Activated naive CD8-positive, alpha-beta T cell treated with anti-CD3 and anti-CD28 coated beads, Interleukin-2, amount 50 U/mL, for 16 hours (primary cell): ENCODE results near the gene VARS2.
A peak's percentile ranks its signal among the peaks of the same experiment; 100 is the strongest.
"Not testable (repeated sequence)": the region's sequence is repeated elsewhere in the genome, so short reads cannot be mapped to it uniquely, and the experiment has no call there.

Experiments used
- DNase-seq: peaks from one replicate; pipeline ENCODE4 v3.0.0-alpha.2; 2020; ENCODE audit warnings: low read depth, low spot score

Gene VARS2

DNA sequence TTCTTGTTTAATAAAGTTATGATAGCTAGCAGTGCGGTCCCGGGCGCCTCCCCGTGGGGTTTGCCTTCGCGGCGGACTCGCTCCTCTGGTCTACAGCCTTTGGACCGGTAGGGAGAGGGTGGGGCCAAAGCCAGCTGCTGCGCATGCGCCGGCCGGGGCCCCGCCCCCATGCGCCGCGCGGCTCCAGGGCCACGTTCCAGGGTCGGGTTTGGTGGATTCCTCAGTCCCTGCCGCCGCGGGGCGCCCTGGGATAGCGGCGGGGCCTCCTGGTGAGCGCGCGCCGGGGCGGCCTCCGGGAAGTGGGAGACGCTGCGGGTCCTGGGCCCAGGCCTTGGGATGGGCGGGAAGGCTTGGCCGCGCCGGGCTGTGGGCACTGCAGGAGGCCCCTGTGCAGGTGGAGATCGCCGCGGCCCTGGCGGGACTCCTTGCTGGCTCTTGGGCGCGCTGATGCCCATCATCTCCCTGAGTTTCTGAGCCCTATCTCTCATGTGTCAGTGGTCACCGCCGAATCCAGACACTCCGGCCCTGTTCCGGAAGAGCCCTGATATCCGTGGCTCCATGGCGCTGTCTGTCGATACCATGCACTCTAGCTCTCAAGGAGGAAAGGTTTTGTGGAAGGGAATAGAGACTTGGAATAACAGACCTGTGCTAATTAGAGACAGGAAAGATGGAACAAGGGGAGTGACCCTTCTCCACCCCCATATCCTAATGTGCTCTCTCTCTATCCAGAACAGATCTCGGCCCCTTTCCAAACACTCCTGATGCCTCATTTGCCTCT, at the start of gene VARS2:
TSS of gene VARS2 (plus strand) at position 163 of the 778 bp plus-strand sequence. CDS start at position 762, 599 bp downstream.
- DNase-seq: peak; percentile 60

DNA sequence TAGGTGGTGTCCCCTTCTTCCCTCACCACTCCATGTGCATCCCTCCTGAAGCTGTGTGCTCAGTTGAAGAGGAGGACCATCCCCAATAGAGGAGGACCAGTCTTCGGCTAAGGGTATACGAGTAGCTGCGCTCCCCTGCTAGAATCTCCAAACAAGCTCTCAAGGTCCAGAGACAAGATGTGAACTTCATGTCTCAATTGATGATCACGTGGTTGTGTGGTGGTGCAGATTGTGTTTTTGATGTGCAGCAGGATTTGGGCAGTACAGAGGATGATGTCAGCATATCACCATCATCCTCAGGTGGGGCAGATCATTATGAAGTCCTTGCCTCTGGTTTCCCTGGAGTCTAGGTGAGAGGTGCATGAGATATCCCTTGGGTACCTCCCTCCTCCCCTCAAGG, 49.7 kb upstream of the VARS2 start:
- DNase-seq: no peak

DNA sequence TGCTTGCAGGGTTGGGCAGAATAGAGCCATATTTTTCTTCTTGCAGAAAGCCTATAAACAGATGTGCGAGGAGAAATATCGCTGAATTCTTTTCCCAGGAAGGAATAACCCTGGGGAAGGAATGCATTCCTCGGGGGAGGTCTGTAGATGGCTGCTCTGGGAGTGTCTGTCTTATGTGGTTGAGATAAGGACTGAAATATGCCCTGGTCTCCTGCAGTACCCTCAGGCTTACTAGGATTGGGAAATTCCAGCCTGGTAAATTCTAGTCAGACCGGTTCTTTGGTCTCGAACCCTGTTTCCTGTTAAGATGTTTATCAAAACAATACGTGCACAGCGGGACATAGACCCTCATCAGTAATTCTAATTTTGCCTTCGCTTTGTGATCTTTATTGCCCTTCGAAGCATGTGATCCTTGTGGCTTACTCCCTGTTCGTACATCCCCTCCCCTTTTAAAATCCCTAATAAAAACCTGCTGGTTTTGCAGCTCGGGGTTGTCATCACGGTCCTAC, 44.7 kb upstream of the VARS2 start:
- not testable (repeated sequence) for DNase-seq

DNA sequence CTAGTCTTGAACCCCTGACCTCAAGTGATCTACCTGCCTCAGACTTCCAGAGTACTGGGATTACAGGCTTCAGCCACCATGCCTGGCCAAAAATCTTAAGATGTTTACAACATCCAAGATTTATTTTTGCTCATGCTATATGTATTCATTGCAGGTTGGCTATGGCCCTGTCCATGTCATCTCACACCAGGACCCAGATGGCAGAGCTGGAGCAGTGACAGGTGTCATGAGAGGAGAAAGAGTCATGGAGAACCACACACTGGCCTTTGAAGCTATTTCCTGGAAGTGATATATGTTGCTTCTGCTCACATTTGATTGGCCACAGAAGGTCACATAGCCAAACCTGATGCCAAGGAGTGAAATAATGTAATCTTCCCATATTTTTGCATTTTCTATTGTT, 43.5 kb upstream of the VARS2 start:
- DNase-seq: no peak

DNA sequence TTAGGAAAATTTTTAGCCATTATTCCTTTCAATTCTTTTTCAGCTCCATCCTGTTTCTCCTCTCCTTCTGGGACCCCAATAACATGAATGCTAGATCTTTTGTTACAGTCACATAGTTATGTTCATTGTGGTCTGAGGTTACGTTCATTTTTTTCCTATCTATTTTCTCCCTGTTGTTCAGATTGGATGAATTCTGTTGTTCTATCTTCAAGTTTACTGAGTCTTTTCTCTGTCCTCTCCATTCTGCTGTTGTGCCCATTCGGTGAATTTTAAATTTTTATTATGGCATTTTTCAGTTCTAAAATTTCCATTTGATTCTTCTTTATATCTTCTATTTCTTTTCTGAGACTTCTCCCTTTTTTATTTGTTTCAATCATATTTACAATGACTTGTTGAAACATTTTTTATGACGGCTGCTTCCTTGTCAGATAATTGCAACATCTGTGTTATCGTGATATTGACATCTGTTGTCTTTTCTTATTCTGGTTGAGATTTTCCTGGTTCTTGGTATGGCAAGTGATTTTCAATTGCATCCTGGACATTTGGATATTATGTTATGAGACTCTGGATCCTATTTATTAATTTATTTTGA, 42.4 kb upstream of the VARS2 start:
- no peak for DNase-seq

DNA sequence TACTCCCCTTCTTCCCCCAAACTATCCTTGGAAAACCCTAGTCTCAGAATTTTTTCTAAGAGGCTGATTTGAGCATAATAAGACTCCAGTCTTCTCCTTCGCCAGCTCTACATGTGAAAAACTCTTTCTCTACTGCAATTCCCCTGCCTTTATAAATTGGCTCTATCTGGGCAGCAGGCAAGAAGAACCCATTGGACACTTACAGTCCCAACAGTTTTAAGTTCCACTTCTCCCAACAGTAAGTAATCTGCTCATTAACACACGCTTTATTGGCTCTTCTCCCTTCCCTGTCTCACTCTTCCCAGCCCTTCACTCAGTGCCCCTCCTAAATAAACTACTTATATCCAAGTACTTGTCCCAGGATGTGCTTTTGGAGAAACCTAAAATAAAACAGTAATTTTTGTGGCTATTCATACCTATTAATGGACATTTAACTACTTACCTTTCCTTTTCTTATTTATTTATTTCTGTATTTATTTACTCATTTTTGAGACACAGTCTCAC, 40.8 kb upstream of the VARS2 start:
- no peak for DNase-seq

DNA sequence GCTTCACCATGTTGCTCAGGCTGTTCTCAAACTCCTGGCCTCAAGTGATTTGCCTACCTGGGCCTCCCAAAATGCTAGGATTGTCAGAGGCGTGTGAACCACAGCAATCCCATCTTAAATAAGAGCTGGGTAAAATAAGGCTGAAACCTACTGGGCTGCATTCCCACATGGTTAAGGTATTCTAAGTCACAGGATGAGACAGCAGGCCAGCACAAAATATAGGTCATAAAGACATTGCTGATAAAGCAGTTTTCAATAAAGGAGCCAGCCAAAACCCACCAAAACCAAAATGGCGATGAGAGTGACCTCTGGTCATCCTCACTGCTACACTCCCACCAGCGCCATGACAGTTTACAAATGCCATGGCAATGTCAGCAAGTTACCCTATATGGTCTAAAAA, 40.2 kb upstream of the VARS2 start:
- not testable (repeated sequence) for DNase-seq

DNA sequence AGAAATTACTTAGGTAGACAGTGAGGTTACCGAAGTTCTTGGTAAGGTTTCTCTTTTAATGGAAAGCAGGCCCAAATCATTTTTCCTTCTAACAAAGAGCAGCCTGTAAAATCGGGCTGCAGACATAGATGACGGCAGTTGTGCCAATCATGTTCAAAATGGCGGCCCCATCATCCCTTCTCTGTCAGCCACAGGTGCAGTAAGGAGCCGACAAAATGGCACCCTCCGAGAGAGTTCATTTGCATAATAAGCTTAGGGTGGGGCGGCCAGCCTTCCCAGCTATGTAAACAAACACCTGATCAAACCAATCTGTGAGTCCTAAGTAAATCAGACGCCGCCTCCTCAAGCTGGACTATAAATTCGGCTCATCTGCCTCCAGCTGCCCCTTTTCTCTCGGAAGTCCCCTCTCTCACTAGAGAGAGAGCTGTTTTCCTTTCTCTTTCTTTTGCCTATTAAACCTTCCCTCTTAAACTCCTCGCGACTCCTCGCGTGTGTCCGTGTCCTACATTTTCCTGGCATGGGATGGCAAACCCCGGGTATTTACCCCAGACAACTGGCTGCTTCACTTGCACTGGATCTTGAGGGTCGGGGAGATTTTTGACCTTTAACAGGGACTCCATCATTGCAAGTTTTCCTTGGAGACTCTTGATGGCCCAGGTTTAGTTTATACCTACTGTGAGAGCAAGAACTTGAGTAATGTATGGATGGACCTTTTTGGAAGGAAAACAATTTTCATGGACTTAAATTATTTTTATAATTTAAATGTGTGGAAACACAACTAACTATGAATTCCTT, 38.6 kb upstream of the VARS2 start:
- DNase-seq: no peak

DNA sequence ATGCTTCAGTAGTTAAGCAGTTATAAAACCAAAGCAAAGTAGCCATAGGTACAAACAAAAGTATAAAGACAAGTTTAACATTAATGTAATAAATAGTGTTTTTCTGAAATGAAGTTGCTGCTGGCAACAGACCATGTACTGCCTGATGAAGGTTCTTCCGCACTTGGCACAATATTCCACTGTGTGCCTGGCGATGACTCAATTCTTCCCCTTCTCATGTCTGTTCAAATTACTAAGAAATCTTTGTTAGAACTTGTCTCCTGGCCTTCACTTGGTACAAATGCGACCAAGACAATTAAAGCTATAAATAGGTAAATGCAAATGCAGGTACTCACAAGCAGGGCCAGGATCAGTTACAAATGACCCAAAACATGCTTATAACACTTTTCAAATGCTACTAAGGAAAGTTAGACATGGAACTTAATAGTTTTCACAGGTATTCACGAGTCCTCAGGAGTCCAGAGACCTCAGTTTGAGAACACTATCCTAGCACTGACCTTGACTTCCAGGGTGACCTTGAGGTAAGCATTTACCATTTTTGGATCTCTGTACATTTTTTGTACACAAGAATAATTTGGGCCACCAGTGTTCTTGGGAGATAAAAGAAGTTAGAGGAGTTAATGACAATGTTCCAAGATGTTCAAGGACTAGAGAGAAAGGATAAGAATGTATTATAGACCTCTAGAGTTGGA, 37.9 kb upstream of the VARS2 start:
- DNase-seq: no peak

DNA sequence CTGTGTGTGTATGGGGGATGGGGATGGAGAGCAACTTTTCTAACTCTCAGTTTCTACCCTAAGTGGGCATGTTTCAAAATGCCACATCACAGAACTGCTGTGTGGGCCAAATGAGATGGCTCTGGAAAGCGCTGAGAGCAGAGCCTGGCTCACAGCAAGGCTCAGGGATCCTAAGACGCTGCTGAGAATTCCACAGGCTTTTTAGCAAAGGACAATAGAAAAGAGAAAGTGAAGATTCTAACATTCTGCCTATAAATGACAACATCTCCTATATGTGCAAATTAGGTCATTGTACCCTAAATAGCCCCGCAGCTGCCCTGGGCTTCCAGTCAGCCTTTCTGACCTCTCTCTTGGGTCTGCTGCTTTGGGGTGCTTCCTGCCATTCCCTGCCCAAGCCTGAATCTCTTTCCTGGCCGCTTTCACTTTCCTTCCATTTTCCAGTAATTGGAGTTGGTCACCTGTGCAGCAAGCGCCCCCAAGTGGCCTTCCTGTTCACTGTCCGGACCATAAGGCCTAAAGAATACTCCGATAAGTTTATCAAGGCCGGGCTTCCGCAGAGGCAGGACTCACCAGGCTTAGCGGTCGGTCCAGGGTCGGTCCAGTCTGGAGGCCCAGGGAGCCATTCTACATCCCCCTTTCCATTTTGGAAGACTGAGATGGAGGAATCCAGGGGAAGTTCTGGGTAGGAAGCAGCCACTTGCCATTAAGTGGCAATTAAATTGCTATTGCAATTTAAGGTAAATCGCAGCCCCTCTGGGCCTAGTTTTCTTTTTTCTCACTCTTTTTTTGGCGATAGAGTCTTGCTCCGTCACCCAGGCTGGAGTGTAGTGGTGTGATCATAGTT, 36.4 kb upstream of the VARS2 start:
- DNase-seq: peak; percentile 38

DNA sequence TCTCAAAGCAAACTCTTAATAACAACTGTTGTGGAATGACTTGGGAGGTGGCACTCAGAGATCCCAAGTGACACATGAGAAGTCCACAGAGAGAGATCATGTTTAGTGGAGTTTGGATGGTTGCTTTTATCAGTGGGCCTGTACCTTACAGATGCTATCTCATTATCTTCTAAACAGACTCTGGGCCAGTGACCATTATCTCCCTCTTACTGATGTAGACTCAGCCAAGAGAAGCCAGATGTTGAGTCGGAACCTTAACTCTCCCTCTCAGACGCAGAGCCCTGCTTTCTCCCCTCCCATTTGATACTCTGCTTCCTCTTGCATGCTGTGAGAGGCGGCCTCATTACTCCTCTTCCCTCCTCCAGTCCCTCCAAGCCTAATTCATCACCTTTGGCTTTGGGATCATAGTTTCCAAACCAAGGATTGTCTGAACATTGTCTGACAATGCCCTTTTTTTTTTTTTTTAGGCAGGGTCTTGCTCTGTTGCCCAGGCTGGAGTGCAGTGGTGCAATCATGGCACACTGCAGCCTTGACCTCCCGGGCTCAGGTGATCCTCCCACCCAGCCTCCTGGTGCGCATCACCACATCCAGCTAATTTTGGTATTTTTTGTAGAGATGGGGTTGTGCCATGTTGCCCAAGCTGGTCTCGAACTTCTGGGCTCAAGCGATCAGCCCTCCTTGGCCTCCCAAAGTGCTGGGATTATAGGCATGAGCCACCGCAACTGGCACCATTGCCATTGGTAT, 34.2 kb upstream of the VARS2 start:
- DNase-seq: no peak

DNA sequence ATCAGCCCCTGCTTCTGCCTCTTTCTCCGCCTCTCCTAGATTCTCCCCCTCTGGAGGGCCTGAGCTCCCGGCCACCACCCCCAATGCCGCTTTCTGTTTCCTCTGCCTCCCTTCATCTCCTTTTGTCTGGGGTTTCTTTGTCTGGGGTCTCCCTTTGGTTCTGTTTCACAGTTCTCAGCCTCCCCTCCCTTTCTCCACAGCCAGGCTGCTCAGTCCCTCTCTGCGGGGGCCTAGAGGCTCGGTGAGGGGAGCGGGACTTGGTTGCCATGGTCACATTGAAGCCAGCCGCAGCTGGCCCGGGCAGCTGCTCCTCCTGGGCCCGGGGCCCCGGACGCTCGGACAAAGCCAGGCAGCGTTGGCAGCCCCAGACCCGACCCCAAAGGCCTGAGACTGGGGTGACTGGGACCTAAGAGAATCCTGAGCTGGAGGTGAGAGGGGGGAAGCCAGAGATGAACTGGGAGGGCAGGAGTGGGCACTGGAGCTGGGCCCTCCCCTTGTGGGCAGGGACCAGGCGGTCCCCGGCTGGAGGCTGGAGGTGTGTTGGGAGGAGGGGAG, 33.3 kb upstream of the VARS2 start:
- DNase-seq: no peak

DNA sequence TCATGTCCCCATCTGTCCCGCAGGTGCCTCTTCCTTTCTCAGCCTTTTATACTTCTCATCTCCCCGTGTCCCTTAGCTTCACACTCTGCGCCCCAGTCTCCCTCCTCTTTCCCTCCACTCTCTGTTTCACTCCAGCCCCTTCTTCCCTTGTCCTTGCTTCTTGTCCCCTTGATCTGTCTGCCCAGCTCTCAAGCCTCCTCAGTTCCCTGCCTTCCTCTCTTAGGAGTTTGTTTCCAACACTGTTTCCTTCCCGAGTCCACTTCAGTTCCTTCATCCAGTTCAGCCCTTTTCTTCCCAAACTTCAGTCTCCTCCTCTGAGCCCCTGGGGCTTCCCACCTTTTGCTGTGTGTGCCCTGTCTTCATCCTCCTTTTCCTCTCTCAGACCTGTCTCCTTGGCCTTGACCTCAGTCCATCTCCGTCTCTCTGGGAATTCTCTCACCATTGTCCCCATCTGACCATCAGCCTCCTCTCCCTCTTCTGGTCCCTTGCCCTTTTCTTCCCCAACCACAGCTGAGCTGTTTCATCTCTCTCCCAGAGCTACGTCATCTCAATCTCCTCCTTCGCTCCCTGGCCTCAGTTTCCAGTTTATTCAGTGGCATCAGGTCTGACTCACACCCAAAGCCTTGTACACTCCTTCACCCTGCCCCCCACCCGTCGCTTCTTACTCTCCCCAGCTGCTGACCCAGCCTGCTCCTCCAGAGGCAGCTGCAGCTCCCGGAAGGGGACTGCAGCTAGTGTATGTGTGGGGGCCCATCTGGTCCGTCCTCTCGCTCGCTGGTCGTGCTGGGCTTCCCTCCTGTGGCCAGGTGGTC, 32.4 kb upstream of the VARS2 start:
- DNase-seq: no peak

DNA sequence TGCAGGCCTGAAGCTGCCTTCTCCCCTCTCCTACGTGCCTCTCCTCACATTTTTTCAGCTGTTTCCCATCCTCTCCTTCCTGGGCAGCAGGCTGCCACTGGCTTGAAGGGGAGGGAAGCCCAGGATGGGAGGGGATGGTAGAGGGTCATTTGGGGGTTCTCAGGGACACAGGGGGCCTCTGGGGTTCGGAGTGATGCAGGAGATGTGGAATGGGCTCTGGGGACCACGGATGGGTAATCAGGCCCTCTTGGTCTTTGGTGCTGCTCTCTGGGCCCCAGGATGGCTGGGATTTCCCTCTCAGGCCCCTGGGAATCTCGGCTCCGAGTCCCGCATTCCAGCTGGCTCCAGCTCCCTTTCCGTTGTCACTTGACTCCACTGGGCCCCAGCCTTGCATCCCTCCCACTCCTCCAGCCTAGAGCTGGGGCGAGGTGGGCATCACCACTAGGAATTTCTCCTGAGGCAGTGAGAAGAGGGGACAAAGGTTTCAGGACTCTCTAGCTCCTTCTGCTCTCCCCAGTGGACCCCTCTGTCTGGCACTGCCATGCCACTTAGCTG, 31.8 kb upstream of the VARS2 start:
- DNase-seq: no peak

DNA sequence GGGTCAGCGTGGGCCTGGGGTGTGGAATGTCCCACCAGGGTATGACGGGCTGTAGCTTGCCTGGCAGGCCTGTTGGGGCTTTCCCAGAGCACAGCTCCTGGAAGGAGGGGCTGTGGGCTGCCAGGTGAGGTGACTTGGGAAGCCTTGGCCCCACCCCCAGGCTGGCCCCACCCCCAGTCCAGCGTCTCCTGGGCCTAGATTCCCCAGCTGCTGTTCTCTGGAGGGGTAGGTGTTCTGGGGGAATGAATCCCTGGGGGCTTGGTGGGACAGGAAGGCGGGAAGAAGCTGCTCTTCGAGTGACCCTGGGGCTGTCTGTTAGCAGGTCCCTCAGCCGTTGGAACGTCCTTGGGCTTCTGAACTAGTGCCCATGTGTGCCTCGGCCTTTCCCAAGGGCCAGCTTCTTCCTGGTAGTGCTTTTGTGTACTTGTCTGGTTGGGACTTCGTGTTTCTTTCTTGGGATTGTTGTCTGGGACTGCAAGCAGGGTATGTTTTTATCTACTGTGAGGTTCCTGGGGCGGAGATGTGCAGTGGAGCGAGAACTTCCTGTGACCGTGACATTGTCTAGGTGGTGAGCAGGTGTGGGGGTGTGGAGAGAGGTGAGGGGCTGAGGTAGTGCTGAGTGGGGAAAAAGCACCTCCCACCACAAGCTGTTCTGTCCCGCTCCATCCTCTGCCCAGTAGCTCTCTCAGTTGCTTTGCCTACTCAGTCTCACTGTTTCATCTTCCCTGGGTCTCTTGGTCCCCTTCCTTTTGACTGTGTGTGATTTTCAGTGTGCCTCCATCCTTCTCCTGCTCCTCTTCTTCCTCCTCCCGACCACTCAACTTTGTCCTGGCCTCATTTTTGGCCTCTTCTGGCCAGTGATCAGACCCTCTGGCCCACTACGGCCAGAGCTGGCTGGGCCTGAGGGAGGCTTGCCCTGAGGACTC, 31.0 kb upstream of the VARS2 start:
- no peak for DNase-seq

DNA sequence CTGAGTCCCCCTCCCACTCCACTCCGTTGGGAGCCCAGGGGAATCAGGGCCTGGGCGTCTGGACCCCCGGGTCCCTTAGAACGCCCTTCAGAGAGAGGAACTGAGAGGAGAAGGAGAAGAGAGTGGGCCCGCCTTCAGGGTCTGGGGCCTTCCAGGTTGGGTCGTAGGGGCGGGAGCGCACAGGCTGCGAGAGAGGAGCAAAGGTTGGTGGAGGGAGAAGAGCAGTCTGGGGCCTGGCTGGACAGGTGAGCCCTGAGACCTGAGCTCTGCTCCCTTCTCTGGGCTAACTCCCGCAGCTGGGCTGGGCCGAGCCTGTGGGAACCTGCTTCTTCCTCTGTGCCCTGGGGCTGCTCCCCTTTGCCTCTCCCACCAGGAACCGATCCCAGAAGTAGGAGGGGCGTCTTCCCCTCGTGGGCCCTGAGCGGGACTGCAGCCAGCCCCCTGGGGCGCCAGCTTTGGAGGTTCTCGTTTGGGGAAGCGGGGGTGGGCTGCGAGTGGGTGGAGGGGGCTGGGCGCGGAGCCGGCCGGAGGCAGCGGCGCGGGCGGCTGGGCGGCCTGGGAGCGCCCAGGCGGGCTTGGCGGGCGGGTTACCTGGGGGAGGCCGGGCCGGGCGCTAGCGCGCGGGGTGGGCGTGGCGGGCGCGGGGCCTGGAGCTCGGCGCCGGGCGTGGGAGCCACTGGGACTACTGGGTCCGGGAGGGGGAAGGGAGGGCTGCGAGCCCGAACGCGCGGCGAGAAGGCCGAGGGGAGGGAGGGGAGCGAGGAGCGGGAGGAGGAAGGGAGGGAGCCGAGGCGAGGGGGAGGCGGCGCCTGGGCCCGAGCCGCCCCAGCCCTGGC, 30.1 kb upstream of the VARS2 start, which contains the start of gene DDR1:
TSS of gene DDR1 (plus strand) at position 835 of the 836 bp plus-strand sequence. CDS start 4,211 bp downstream, outside the sequence.
- no peak for DNase-seq
